GM12878 (cell line): ENCODE results near the gene ASCC3. TPM values are rescaled to one million over a fixed set of nuclear protein-coding genes. Genes with fewer than 3 reads are reported as not detected.

ENCODE experiments used
- ATAC-seq: fragments of 200-7000 bp; cut with Tn5 transposase; 3 replicates; pipeline ENCODE4 v1.9.1; 2020; ENCODE audit warnings: mild to moderate bottlenecking, moderate library complexity
- BruUV-seq: library from RNA; stranded (reverse); fragments of 400-500 nt; replicated peaks from 2 replicates; lab custom pipeline; 2021; lab: Mats Ljungman, UMichigan
- CTCF ChIA-PET: fragments of 300-600 bp; sonication (Branson Sonifier 250); formaldehyde crosslinking; extraction: SDS; loops from one replicate; lab custom pipeline; 2021; ENCODE audit warnings: inconsistent platforms; lab: Yijun Ruan, JAX
- POLR2A ChIA-PET: fragments of 350-600 bp; formaldehyde crosslinking; extraction: SDS; loops from one replicate; lab custom pipeline; 2021; ENCODE audit warnings: inconsistent platforms; lab: Charles Lee
- RAD21 ChIA-PET: fragments of 300-600 bp; sonication (Branson Sonifier 250); formaldehyde crosslinking; loops from one replicate; lab custom pipeline; 2023; ENCODE audit warnings: antibody characterized with exemption; ENCODE audit not compliant: unreplicated experiment; lab: Charles Lee
- SMC1A ChIA-PET: fragments of 300-600 bp; sonication (Branson Sonifier 250); formaldehyde crosslinking; loops from one replicate; lab custom pipeline; 2023; ENCODE audit not compliant: unreplicated experiment, uncharacterized antibody; lab: Charles Lee
- DNase-seq: peaks from one replicate; pipeline ENCODE4 v3.0.0-alpha.2; 2011; ENCODE audit warnings: low read depth, low spot score
- FAIRE-seq: peaks from 3 replicates; lab custom pipeline; 2011; peaks lifted over from hg19 to GRCh38; lab: Jason Lieb, UNC
- H2AFZ ChIP-seq: 2 replicates; pipeline ENCODE4 v1.6.0; 2011; ENCODE audit warnings: low read depth, low read length, control low read depth; ENCODE audit not compliant: control insufficient read depth
- H3K27ac ChIP-seq: 2 replicates; pipeline ENCODE4 v1.5.1; 2011; ENCODE audit warnings: control low read depth; ENCODE audit not compliant: control insufficient read depth, insufficient read depth
- H3K27me3 ChIP-seq, 2 experiments: replicated peaks in 1 of 2; 2 replicates each; pipeline versions ENCODE4 v1.6.0 to v1.6.1; 2011; ENCODE audit warnings: low read length in 1 of 2; ENCODE audit not compliant: control insufficient read depth in 2 of 2, insufficient read depth in 2 of 2
- H3K36me3 ChIP-seq, 2 experiments: 2 replicates each; pipeline ENCODE4 v1.5.1; 2011; ENCODE audit warnings: low read length in 1 of 2; ENCODE audit not compliant: control insufficient read depth in 2 of 2, insufficient read depth in 2 of 2
- H3K4me1 ChIP-seq: 2 replicates; pipeline ENCODE4 v1.6.1; 2011; ENCODE audit warnings: mild to moderate bottlenecking, low read length, moderate library complexity, mixed read lengths; ENCODE audit not compliant: control insufficient read depth, insufficient read depth
- H3K4me2 ChIP-seq: 2 replicates; pipeline ENCODE4 v1.6.0; 2011; ENCODE audit warnings: control low read depth; ENCODE audit not compliant: control insufficient read depth, insufficient read depth
- H3K4me3 ChIP-seq: fragments of 200-600 bp; sonication (generic); 2 replicates; pipeline ENCODE4 v1.5.1; 2016
- H3K79me2 ChIP-seq: 2 replicates; pipeline ENCODE4 v1.6.0; 2011; ENCODE audit warnings: low read length; ENCODE audit not compliant: control insufficient read depth, insufficient read depth
- H3K9ac ChIP-seq: 2 replicates; pipeline ENCODE4 v1.8.0; 2011; ENCODE audit warnings: low read length, control low read depth, mixed read lengths; ENCODE audit not compliant: control insufficient read depth, insufficient read depth
- H3K9me3 ChIP-seq: replicated peaks from 3 replicates; pipeline ENCODE4 v1.5.1; 2011; ENCODE audit warnings: mild to moderate bottlenecking, low read length; ENCODE audit not compliant: control insufficient read depth, insufficient read depth
- H4K20me1 ChIP-seq: 2 replicates; pipeline ENCODE4 v1.6.0; 2011; ENCODE audit not compliant: control insufficient read depth, insufficient read depth
- BMI1 ChIP-seq: fragments of 450-650 bp; IDR thresholded peaks from 2 replicates; pipeline ENCODE4 v1.6.1; 2016; ENCODE audit warnings: mild to moderate bottlenecking, moderate library complexity, borderline replicate concordance
- BRCA1 ChIP-seq: IDR thresholded peaks from 2 replicates; pipeline ENCODE4 v1.6.1; 2011; ENCODE audit warnings: low read depth, low read length, improper control_type of control experiment
- CHD4 ChIP-seq: fragments of 200-600 bp; sonication (generic); IDR thresholded peaks from 2 replicates; pipeline ENCODE4 v1.6.1; 2016; ENCODE audit warnings: mild to moderate bottlenecking
- HDAC2 ChIP-seq: fragments of 200-600 bp; sonication (generic); IDR thresholded peaks from 2 replicates; pipeline ENCODE4 v1.6.1; 2017
- KLF5 ChIP-seq: fragments of 450-650 bp; IDR thresholded peaks from 2 replicates; pipeline ENCODE4 v1.6.1; 2014; ENCODE audit warnings: mild to moderate bottlenecking; ENCODE audit not compliant: partially characterized antibody
- NFYA ChIP-seq: IDR thresholded peaks from 2 replicates; pipeline ENCODE4 v1.6.1; 2011; ENCODE audit warnings: low read depth, mild to moderate bottlenecking, low read length, improper control_type of control experiment, borderline replicate concordance
- NFYB ChIP-seq: IDR thresholded peaks from 2 replicates; pipeline ENCODE4 v1.6.1; 2011; ENCODE audit warnings: low read depth, mild to moderate bottlenecking, low read length, improper control_type of control experiment, moderate library complexity; ENCODE audit not compliant: insufficient read depth
- SUZ12 ChIP-seq: fragments of 200-600 bp; sonication (generic); IDR thresholded peaks from one replicate; pipeline ENCODE4 v1.6.1; 2018; ENCODE audit warnings: antibody characterized with exemption, mild to moderate bottlenecking; ENCODE audit not compliant: unreplicated experiment
- ZBED1 ChIP-seq: IDR thresholded peaks from 2 replicates; pipeline ENCODE4 v1.6.1; 2016; ENCODE audit warnings: borderline replicate concordance
- WGBS: methylation state at CpG from one replicate; pipeline ENCODE4 v1.1.6; 2016; ENCODE audit warnings: low lambda C conversion rate; ENCODE audit not compliant: insufficient replicate concordance, insufficient coverage; ENCODE audit errors: missing lambda C conversion rate; 5-methylcytosine and 5-hydroxymethylcytosine counted together
- in situ Hi-C: fragments of 300-500 bp; cut with MboI; formaldehyde crosslinking; loops from 9 replicates; pipeline ENCODE4 v1.14.3; 2018; ENCODE audit warnings: mixed read lengths
- intact Hi-C: fragments of 100-400 bp; cut with micrococcal nuclease; formaldehyde crosslinking; loops from one replicate; pipeline ENCODE4 v1.14.2; 2022; ENCODE audit not compliant: unreplicated experiment
- polyA plus RNA-seq, 11 experiments: library from polyadenylated mRNA; depleted of rRNA in 4 of 11; unstranded in 6 of 11; stranded (reverse) in 5 of 11; fragments of >200 nt; fragmentation: Nextera tagmentation in 4 of 11; fragmentation: Illumina TruSeq in 1 of 11; extraction: Ambion mirVana in 4 of 11; extraction: Trizol in 1 of 11; gene quantifications; 1 replicate in 1 of 11; 2 replicates in 10 of 11; pipeline versions ENCODE4 v1.2.1 to v1.2.3, GENCODE V29; 2011 to 2016; ENCODE audit warnings: inconsistent platforms in 2 of 11, missing spikeins in 2 of 11, low read depth in 1 of 11
- total RNA-seq, 4 experiments: library from RNA; depleted of rRNA in 3 of 4; stranded (reverse); fragments of >200 nt in 3 of 4; fragmentation: Illumina TruSeq in 1 of 4; extraction: Trizol in 1 of 4; gene quantifications; 2 replicates each; pipeline versions ENCODE4 v1.2.1 to v1.2.3, GENCODE V29; 2013 to 2021
- TF ChIP-seq, protein P1 (sequence below): fragments of 450-650 bp; formaldehyde crosslinking; IDR thresholded peaks from 2 replicates; pipeline ENCODE4 v1.5.0; 2022; ENCODE audit warnings: mild to moderate bottlenecking, missing genetic modification characterization
- TF ChIP-seq, protein P2 (sequence below): fragments of 450-650 bp; IDR thresholded peaks from 2 replicates; pipeline ENCODE4 v1.6.1; 2017; ENCODE audit warnings: mild to moderate bottlenecking, moderate library complexity
- TF ChIP-seq, protein P3 (sequence below): fragments of 450-650 bp; IDR thresholded peaks from 2 replicates; pipeline ENCODE4 v1.6.1; 2016; ENCODE audit warnings: mild to moderate bottlenecking, moderate library complexity, borderline replicate concordance

The ASCC3 gene
- total and polyA plus RNA-seq, 10 of the 15 experiments (the other 5 are each of a cell fraction or from before 2014, with no cell fraction given): 19.9 to 76.2 (median 55.9) TPM

DNA sequence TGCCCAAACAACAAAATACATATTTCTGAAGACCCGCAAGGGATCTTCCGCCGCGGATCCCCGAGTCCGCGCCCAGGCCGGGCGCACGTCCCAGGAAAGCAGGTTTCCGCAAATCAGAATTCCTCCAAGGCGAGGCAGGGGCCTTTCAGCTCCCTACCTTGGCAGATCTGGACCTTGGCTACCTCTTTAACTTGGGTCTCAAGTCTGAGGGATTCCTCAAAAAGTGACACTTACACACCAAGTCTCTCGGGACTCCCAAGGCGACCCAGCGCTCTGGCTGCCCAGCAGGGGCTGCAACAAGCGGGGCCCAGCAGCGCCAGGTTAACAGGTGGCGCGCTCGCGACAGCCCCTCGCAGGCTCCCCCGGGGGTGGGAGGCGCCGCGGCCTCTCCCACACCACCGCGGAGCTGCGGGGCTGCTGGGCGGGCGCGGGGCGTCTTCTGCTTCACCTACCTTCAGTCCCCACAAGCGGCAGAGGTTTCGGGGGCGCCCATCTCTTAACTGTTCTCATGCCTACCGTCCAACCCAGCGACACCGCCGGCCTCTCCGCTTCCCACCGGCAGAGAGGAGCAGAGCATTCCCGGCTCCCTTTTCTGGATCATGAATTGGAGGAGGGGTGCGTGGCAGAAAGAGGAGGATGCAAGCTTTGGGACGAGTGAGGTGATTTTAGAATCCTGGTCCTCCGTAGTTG is 416.8 kb downstream of the ASCC3 start:
- CTCF ChIA-PET: no interaction called here
- intact Hi-C loops: no loop called here
- TF ChIP-seq ZBED1: no peak
- TF ChIP-seq HDAC2: no peak
- no peak for TF ChIP-seq SUZ12
- no peak for TF ChIP-seq NFYB
- no peak for TF ChIP-seq CHD4
- TF ChIP-seq KLF5: no peak
- TF ChIP-seq NFYA: no peak
- TF ChIP-seq, protein P1, sequence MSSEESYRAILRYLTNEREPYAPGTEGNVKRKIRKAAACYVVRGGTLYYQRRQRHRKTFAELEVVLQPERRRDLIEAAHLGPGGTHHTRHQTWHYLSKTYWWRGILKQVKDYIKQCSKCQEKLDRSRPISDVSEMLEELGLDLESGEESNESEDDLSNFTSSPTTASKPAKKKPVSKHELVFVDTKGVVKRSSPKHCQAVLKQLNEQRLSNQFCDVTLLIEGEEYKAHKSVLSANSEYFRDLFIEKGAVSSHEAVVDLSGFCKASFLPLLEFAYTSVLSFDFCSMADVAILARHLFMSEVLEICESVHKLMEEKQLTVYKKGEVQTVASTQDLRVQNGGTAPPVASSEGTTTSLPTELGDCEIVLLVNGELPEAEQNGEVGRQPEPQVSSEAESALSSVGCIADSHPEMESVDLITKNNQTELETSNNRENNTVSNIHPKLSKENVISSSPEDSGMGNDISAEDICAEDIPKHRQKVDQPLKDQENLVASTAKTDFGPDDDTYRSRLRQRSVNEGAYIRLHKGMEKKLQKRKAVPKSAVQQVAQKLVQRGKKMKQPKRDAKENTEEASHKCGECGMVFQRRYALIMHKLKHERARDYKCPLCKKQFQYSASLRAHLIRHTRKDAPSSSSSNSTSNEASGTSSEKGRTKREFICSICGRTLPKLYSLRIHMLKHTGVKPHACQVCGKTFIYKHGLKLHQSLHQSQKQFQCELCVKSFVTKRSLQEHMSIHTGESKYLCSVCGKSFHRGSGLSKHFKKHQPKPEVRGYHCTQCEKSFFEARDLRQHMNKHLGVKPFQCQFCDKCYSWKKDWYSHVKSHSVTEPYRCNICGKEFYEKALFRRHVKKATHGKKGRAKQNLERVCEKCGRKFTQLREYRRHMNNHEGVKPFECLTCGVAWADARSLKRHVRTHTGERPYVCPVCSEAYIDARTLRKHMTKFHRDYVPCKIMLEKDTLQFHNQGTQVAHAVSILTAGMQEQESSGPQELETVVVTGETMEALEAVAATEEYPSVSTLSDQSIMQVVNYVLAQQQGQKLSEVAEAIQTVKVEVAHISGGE (CRISPR knock-in tag): no peak
- no peak for TF ChIP-seq BRCA1
- TF ChIP-seq BMI1: no peak
- TF ChIP-seq, protein P2, sequence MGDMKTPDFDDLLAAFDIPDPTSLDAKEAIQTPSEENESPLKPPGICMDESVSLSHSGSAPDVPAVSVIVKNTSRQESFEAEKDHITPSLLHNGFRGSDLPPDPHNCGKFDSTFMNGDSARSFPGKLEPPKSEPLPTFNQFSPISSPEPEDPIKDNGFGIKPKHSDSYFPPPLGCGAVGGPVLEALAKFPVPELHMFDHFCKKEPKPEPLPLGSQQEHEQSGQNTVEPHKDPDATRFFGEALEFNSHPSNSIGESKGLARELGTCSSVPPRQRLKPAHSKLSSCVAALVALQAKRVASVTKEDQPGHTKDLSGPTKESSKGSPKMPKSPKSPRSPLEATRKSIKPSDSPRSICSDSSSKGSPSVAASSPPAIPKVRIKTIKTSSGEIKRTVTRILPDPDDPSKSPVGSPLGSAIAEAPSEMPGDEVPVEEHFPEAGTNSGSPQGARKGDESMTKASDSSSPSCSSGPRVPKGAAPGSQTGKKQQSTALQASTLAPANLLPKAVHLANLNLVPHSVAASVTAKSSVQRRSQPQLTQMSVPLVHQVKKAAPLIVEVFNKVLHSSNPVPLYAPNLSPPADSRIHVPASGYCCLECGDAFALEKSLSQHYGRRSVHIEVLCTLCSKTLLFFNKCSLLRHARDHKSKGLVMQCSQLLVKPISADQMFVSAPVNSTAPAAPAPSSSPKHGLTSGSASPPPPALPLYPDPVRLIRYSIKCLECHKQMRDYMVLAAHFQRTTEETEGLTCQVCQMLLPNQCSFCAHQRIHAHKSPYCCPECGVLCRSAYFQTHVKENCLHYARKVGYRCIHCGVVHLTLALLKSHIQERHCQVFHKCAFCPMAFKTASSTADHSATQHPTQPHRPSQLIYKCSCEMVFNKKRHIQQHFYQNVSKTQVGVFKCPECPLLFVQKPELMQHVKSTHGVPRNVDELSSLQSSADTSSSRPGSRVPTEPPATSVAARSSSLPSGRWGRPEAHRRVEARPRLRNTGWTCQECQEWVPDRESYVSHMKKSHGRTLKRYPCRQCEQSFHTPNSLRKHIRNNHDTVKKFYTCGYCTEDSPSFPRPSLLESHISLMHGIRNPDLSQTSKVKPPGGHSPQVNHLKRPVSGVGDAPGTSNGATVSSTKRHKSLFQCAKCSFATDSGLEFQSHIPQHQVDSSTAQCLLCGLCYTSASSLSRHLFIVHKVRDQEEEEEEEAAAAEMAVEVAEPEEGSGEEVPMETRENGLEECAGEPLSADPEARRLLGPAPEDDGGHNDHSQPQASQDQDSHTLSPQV: no peak
- TF ChIP-seq, protein P3, sequence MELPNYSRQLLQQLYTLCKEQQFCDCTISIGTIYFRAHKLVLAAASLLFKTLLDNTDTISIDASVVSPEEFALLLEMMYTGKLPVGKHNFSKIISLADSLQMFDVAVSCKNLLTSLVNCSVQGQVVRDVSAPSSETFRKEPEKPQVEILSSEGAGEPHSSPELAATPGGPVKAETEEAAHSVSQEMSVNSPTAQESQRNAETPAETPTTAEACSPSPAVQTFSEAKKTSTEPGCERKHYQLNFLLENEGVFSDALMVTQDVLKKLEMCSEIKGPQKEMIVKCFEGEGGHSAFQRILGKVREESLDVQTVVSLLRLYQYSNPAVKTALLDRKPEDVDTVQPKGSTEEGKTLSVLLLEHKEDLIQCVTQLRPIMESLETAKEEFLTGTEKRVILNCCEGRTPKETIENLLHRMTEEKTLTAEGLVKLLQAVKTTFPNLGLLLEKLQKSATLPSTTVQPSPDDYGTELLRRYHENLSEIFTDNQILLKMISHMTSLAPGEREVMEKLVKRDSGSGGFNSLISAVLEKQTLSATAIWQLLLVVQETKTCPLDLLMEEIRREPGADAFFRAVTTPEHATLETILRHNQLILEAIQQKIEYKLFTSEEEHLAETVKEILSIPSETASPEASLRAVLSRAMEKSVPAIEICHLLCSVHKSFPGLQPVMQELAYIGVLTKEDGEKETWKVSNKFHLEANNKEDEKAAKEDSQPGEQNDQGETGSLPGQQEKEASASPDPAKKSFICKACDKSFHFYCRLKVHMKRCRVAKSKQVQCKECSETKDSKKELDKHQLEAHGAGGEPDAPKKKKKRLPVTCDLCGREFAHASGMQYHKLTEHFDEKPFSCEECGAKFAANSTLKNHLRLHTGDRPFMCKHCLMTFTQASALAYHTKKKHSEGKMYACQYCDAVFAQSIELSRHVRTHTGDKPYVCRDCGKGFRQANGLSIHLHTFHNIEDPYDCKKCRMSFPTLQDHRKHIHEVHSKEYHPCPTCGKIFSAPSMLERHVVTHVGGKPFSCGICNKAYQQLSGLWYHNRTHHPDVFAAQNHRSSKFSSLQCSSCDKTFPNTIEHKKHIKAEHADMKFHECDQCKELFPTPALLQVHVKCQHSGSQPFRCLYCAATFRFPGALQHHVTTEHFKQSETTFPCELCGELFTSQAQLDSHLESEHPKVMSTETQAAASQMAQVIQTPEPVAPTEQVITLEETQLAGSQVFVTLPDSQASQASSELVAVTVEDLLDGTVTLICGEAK: no peak

More for the DNA sequence above, 416.8 kb downstream of the ASCC3 start:
- ChIA-PET POLR2A (no interaction called here), SMC1A (interaction anchor here (1.1 kb wide), 1 partner anchor 365 kb away, joined by 3 read pairs; no protein-coding TSS in a partner anchor), RAD21 (no interaction called here)
- BruUV-seq: no TSS peak
- ATAC-seq (no peak), DNase-seq (no peak), FAIRE-seq (no peak)
- Histone ChIP-seq H3K9ac (no peak overlapping the region), H3K27me3 (peaks cover 26 to 55% of the 10 kb centered on the region in 2 experiments), H4K20me1 (no peaks in the 10 kb centered on the region), H3K79me2 (no peaks in the 10 kb centered on the region), H3K4me2 (no peak overlapping the region), H3K4me3 (no peak overlapping the region), H3K36me3 (no peaks in the 10 kb centered on the region), H2AFZ (no peak overlapping the region), H3K4me1 (no peaks in the 10 kb centered on the region), H3K9me3 (peaks cover 4% of the 10 kb centered on the region; the same call in 1 of the 3 replicates), H3K27ac (no peak overlapping the region)
- 86% methylated on average over 40 of the region's 46 CpGs for WGBS
- in situ Hi-C loops: no loop called here
